HUES6 (cell line): Measurements from ENCODE around the gene FSCN2.

ENCODE experiments used
- H3K27ac ChIP-seq: 2 replicates; pipeline ENCODE4 v1.7.0; 2013; ENCODE audit warnings: low read depth, mild to moderate bottlenecking, low read length, inconsistent platforms
- H3K27me3 ChIP-seq: 2 replicates; pipeline ENCODE4 v1.6.1; 2013; ENCODE audit warnings: low read length; ENCODE audit not compliant: control insufficient read depth, insufficient read depth
- H3K36me3 ChIP-seq: 2 replicates; pipeline ENCODE4 v1.6.1; 2013; ENCODE audit warnings: low read length; ENCODE audit not compliant: control insufficient read depth, insufficient read depth
- H3K4me1 ChIP-seq: 2 replicates; pipeline ENCODE4 v1.6.1; 2013; ENCODE audit warnings: low read length; ENCODE audit not compliant: control insufficient read depth, insufficient read depth
- H3K4me3 ChIP-seq: 2 replicates; pipeline ENCODE4 v1.5.1; 2013; ENCODE audit warnings: low read depth, low read length
- H3K9ac ChIP-seq: one replicate; pipeline ENCODE4 v1.6.1; 2013; ENCODE audit warnings: mild to moderate bottlenecking, low read length
- H3K9me3 ChIP-seq: 2 replicates; pipeline ENCODE4 v1.6.1; 2013; ENCODE audit warnings: low read depth, low read length; ENCODE audit not compliant: control insufficient read depth, insufficient read depth

FSCN2 gene

GRCh38 chr17:81527591-81528383 is at the start of gene FSCN2:
Gene FSCN2, plus strand, starts transcription at chr17:81528377. Its CDS starts 155 bp downstream, at chr17:81528532.
- no peak within 1 kb of the TSS for H3K27ac ChIP-seq
- peaks cover 9% of the 10 kb centered on the region for H3K4me1 ChIP-seq
- H3K4me3 ChIP-seq = no peak within 1 kb of the TSS
- no peak within 1 kb of the TSS for H3K9ac ChIP-seq
- peaks cover 15% of the 10 kb centered on the region; the same call in 1 of the 2 replicates for H3K27me3 ChIP-seq
- no peaks in the 10 kb centered on the region for H3K36me3 ChIP-seq
- H3K9me3 ChIP-seq = peaks cover 12% of the 10 kb centered on the region; the same call in 1 of the 2 replicates

DNA sequence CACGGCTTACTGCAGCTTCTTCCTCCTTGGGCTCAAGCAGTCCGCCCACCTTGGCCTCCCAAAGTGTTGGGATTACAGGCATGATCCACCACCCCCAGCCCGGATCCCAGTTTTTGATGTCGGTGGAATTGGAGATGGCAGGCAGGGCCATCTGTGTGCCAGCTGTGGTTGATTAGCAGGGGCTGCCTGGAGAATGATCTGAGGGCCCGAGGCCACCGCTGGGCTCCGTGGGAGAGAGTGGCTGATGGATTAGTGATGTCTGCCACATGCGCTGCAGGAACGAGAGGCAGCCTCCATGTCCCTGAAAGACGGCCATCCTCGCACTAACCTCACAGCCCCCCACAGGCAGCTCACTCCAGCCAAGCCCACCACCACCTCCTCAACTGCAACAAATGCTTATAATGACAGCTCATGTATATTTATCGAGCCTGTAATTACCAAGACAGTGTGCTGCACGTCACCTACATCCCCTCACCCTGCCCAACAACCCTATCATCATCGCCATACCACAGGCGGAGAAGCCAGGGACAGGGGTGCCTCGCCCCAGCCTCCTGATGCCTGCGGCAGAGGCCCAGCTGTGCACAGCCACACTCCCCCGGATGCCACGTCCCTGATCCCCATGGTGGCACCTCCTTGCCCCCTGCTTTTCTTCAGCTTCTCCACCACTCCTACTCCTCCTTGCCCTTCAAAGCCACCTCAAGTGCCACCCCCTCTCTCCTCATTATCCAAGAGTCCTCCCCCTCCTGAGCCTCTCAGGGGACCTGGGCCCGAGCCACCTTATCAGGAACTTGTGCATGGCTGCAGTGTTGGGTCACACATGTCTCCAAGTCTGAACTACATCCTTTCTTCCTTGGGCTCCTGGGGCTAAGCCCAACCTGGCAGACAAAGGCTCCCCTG is 48.8 kb upstream of the FSCN2 start:
- Histone ChIP-seq H3K27ac (no peak overlapping the region), H3K9ac (no peak overlapping the region), H3K9me3 (0 out of 2 replicates have a peak, but pooled peaks cover 3% of the 10 kb centered on the region), H3K4me1 (peaks cover 14% of the 10 kb centered on the region; the same call in 1 of the 2 replicates), H3K27me3 (peaks cover 44% of the 10 kb centered on the region), H3K4me3 (no peak overlapping the region), H3K36me3 (no peaks in the 10 kb centered on the region)

DNA sequence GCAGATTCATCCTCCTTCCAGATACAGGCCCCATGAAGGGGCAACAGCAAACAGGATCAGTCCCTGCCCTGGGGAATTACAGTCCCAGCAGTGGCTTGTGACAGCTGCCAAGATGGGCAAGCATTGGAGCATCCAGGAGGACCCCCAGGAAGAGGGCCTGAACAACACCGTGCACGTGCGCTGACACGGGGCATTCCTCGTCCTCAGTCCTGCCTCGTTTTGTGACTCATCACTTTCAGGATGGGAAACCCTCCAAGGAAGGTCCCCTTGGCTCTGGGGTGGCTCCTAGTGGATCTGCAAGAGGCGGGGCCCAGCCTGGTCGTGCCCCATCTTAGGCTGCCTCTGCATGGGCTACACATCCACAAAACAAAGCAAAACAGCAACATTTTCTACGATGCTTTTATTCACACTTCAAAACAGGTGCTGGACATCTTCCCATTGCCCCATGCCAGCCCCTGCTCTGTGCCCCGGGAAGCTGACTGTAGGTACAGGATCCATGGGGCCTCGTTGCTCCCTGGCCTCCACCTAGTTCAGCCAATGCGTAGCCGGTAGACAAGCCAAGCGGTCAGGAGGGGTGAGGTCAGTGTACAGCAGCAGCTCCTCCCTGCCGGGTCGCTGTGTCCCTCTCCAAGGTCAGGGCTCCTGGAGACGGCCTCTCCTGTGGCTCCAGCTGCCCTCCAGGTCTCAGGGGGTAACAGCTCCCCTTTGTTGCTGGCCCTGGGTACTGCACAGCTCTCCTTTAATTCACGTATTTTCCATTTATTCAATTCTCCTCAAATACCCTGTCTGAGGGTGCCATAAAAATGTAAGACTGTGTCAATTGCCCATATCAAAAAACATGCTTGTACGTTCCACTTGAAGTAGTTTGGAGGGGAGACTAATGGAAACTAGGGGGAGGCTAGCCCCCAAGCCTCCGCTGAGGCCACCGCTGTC is 47.8 kb upstream of the FSCN2 start:
- Histone ChIP-seq H3K9me3 (0 out of 2 replicates have a peak, but pooled peaks cover 3% of the 10 kb centered on the region), H3K9ac (no peak overlapping the region), H3K27ac (no peak overlapping the region), H3K4me1 (peaks cover 17% of the 10 kb centered on the region), H3K36me3 (no peaks in the 10 kb centered on the region), H3K4me3 (no peak overlapping the region), H3K27me3 (peaks cover 47% of the 10 kb centered on the region)

DNA sequence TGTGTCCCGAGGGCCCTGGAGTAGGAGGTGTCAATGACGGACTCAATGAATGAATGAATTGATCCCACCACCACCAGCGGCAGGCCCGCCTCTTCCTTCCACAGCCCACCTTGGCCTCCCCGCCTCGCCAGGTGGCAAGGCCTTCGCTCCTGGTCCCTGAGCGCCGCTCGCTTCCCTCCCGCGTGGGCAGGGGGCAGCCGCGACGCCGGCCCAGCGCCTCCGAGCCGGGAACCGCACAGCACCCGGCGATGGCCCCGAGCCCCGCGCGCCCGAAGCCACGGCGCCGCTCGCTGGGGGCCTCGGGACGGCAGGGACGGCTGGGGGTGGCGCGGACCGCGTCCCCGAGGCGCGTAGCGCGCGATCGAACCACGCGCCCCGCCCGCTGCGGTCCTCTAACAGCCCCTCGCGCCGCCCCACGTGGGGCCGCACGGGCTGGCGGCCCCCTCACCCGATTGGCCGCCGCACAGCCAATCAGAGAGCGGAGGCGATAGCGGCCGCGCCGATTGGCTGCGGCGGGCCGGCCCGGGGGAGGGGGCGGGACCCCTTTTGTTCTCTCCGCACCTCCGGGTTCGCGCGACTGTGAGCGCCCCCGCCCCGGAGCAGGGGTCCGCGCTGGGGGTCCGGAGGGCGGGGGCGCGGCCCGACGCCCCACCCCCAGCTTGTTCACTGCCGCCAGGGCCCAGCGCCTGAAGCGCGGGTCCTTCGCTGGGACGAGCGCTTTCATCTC is 46.9 kb upstream of the FSCN2 start:
- H3K27me3 ChIP-seq = peaks cover 48% of the 10 kb centered on the region
- 0 out of 2 replicates have a peak, but pooled peaks cover 3% of the 10 kb centered on the region for H3K9me3 ChIP-seq
- H3K36me3 ChIP-seq = no peaks in the 10 kb centered on the region
- no peak overlapping the region for H3K9ac ChIP-seq
- no peak overlapping the region for H3K27ac ChIP-seq
- peaks cover 17% of the 10 kb centered on the region for H3K4me1 ChIP-seq
- H3K4me3 ChIP-seq = peak overlapping the region; percentile 39

GRCh38 chr17:81481815-81482505 is 46.2 kb upstream of the FSCN2 start:
- no peak overlapping the region for H3K27ac ChIP-seq
- H3K36me3 ChIP-seq = no peaks in the 10 kb centered on the region
- no peaks in the 10 kb centered on the region for H3K9me3 ChIP-seq
- H3K4me1 ChIP-seq = peaks cover 17% of the 10 kb centered on the region
- no peak overlapping the region for H3K9ac ChIP-seq
- peaks cover 51% of the 10 kb centered on the region for H3K27me3 ChIP-seq
- peak overlapping the region; percentile 39 for H3K4me3 ChIP-seq

- H3K9ac ChIP-seq = no peak overlapping the region
- H3K27me3 ChIP-seq = peaks cover 56% of the 10 kb centered on the region
Measured at GRCh38 chr17:81482673-81483072, 45.5 kb upstream of the FSCN2 start.

DNA sequence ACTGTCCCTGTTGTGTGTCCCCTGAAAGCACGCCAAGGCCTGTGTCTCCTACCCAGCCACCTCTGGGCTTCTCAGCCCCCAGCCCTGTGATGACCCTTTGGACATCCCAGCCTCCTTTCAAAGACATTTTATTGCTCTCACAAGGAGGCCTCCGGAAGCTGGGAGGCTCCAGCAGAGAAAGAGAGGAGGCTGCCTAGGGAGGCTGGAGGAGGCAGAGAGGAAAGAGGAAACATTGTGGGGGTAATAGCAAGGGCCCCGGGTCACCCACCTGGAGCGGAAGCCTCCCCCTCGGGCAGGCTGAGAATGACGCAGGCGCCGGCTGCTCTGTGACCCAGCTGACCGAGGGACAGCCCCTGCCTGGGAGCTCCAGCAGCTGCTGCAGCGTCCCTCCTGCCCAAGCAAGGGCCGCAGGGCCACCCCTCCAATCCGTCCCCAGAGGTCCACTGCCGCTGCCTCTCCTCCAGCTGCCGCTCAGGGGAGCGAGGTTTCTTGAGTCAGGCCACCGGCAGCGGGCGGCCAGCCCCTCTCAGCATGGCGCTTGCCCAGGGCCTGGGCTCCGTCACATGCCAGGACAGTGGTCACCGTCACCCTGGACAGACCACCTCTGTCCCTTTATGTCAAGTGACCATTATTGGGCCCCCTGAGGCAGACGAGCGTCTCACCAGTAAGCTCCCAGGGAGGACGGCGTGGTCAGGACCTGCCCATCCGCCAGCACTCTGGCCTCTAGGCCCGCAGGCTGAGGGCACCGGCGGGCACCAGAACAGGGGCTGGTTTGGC is 44.9 kb upstream of the FSCN2 start:
- Histone ChIP-seq H3K27me3 (peaks cover 56% of the 10 kb centered on the region), H3K9ac (peak overlapping the region; percentile 2), H3K4me1 (peaks cover 17% of the 10 kb centered on the region), H3K36me3 (no peaks in the 10 kb centered on the region), H3K9me3 (no peaks in the 10 kb centered on the region), H3K27ac (no peak overlapping the region), H3K4me3 (peak overlapping the region; percentile 78)

More at GRCh38 chr17:81482673-81483072, 45.5 kb upstream of the FSCN2 start:
- H3K27ac ChIP-seq = no peak overlapping the region
- no peaks in the 10 kb centered on the region for H3K9me3 ChIP-seq
- H3K36me3 ChIP-seq = no peaks in the 10 kb centered on the region
- H3K4me3 ChIP-seq = peak overlapping the region; percentile 78; the same call in 1 of the 2 replicates
- peaks cover 17% of the 10 kb centered on the region for H3K4me1 ChIP-seq

GRCh38 chr17:81483862-81484194 is 44.3 kb upstream of the FSCN2 start:
- no peaks in the 10 kb centered on the region for H3K36me3 ChIP-seq
- H3K9me3 ChIP-seq = no peaks in the 10 kb centered on the region
- peaks cover 56% of the 10 kb centered on the region for H3K27me3 ChIP-seq
- peak overlapping the region; percentile 4; the same call in 1 of the 2 replicates for H3K27ac ChIP-seq
- peaks cover 22% of the 10 kb centered on the region for H3K4me1 ChIP-seq
- H3K9ac ChIP-seq = peak overlapping the region; percentile 46
- H3K4me3 ChIP-seq = peak overlapping the region; percentile 78
